DND-41 (cell line): ENCODE measurements around the gene SARM1.

Source experiments
- ATAC-seq: fragments of 200-7000 bp; cut with Tn5 transposase; 3 replicates; pipeline ENCODE4 v1.9.1; 2021; ENCODE audit warnings: low read depth; ENCODE audit not compliant: insufficient read depth
- DNase-seq: peaks from one replicate; pipeline ENCODE4 v3.0.0-alpha.2; 2020
- H2AFZ ChIP-seq: 2 replicates; pipeline ENCODE4 v1.6.0; 2012; ENCODE audit warnings: low read depth, low read length
- H3K27ac ChIP-seq: 2 replicates; pipeline ENCODE4 v1.5.1; 2012; ENCODE audit warnings: low read length, inconsistent platforms
- H3K27me3 ChIP-seq: fragments of 200-600 bp; sonication (generic); 2 replicates; pipeline ENCODE4 v1.6.0; 2012; ENCODE audit warnings: low read length, mild to moderate bottlenecking, inconsistent platforms; ENCODE audit not compliant: insufficient read depth, poor library complexity
- H3K36me3 ChIP-seq: 2 replicates; pipeline ENCODE4 v1.5.1; 2012; ENCODE audit warnings: low read length, inconsistent platforms; ENCODE audit not compliant: insufficient read depth
- H3K4me1 ChIP-seq: 2 replicates; pipeline ENCODE4 v1.5.1; 2012; ENCODE audit warnings: mild to moderate bottlenecking, low read length; ENCODE audit not compliant: insufficient read depth
- H3K4me2 ChIP-seq: 2 replicates; pipeline ENCODE4 v1.6.0; 2012; ENCODE audit warnings: mild to moderate bottlenecking, moderate library complexity, low read length, inconsistent platforms; ENCODE audit not compliant: insufficient read depth
- H3K4me3 ChIP-seq, 2 experiments: fragments of 200-600 bp in 1 of 2; shearing (Covaris generic) in 1 of 2; 2 replicates each; pipeline ENCODE4 v1.5.1; 2012 to 2016; ENCODE audit warnings: inconsistent platforms in 2 of 2, low read length in 2 of 2, mild to moderate bottlenecking in 2 of 2, low read depth in 1 of 2, moderate library complexity in 1 of 2
- H3K79me2 ChIP-seq: 2 replicates; pipeline ENCODE4 v1.6.0; 2012; ENCODE audit warnings: low read length, inconsistent platforms; ENCODE audit not compliant: insufficient read depth
- H3K9ac ChIP-seq: 2 replicates; pipeline ENCODE4 v1.6.0; 2012; ENCODE audit warnings: low read depth, mild to moderate bottlenecking, inconsistent platforms, low read length, moderate library complexity
- H3K9me3 ChIP-seq: 2 replicates; pipeline ENCODE4 v1.5.1; 2012; ENCODE audit warnings: low read length, moderate library complexity, mild to moderate bottlenecking, inconsistent platforms; ENCODE audit not compliant: insufficient read depth, severe bottlenecking
- H4K20me1 ChIP-seq: 2 replicates; pipeline ENCODE4 v1.6.0; 2012; ENCODE audit warnings: low read length; ENCODE audit not compliant: insufficient read depth
- CTCF ChIP-seq: IDR thresholded peaks from 2 replicates; pipeline ENCODE4 v1.5.1; 2012; ENCODE audit warnings: borderline replicate concordance, low read length, moderate library complexity, mild to moderate bottlenecking; ENCODE audit not compliant: poor library complexity, severe bottlenecking; ENCODE audit errors: extremely low read depth
- EZH2 ChIP-seq: IDR thresholded peaks from 3 replicates; pipeline ENCODE4 v1.6.1; 2012; ENCODE audit warnings: borderline replicate concordance, low read depth, mild to moderate bottlenecking, moderate library complexity, low read length, inconsistent platforms; ENCODE audit not compliant: severe bottlenecking

Gene SARM1

DNA sequence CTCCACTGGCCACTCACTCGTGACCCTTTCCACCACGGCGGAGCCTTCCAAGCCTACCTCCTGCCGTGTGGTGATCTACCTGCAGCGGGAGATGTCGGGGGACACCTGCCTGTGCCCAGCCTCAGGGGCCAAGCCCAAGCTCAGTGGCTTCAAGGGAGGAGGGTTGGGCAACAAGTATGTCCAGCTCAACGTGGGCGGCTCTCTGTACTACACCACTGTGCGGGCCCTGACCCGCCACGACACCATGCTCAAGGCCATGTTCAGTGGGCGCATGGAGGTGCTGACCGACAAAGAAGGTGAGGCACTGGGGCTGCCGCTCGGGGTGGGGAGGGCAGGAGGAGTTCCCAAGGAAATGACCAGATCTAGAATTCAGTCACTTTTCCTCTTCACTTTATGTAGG lies 32.1 kb upstream of the SARM1 start:
- peaks cover 26% of the 10 kb centered on the region for H3K4me1 ChIP-seq
- no peak overlapping the region for H3K27ac ChIP-seq
- ATAC-seq (no peak), DNase-seq (no peak)
- no peaks in the 10 kb centered on the region for H3K27me3 ChIP-seq
- no peak overlapping the region for H2AFZ ChIP-seq
- peaks cover 45% of the 10 kb centered on the region for H3K79me2 ChIP-seq
- no peak overlapping the region for H3K4me2 ChIP-seq
- peaks cover 38% of the 10 kb centered on the region for H3K36me3 ChIP-seq
- no peaks in the 10 kb centered on the region for H3K9me3 ChIP-seq
- no peak overlapping the region for H3K4me3 ChIP-seq
- no peak for TF ChIP-seq EZH2
- TF ChIP-seq CTCF: no peak
- H3K9ac ChIP-seq: no peak overlapping the region
- peaks cover 7% of the 10 kb centered on the region for H4K20me1 ChIP-seq

GRCh38 chr17:28340374-28340773 lies 31.1 kb upstream of the SARM1 start:
- H3K9me3 ChIP-seq: no peaks in the 10 kb centered on the region
- H3K4me3 ChIP-seq: no peak overlapping the region
- no peak for ATAC-seq
- H3K36me3 ChIP-seq: peaks cover 48% of the 10 kb centered on the region
- no peak overlapping the region for H2AFZ ChIP-seq
- peaks cover 37% of the 10 kb centered on the region for H3K79me2 ChIP-seq
- peaks cover 8% of the 10 kb centered on the region; the same call in 1 of the 2 replicates for H4K20me1 ChIP-seq
- no peak for TF ChIP-seq EZH2
- no peak for TF ChIP-seq CTCF
- H3K27ac ChIP-seq: no peak overlapping the region
- no peak overlapping the region for H3K9ac ChIP-seq
- H3K27me3 ChIP-seq: no peaks in the 10 kb centered on the region
- no peak for DNase-seq
- H3K4me2 ChIP-seq: no peak overlapping the region
- peaks cover 20% of the 10 kb centered on the region for H3K4me1 ChIP-seq

DNA sequence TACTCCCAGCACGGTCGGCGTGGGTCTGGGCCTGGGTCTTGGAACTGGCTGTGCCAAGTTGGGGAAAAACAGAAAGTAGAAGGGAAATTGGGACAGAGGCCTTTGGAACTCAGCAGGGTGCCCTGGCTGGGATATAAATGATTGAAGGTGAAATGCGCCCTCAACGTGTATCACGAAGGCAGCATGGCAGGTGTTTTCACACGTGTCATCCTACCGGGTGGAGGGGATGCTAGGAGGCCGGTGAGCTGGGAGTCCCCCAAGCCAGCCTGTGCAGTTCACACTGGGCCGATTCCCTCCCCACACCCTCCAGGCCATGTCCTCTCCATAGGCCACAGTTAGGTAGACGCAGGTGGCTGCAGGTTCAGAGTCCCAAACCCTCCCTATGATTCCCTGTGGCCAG lies 30.0 kb upstream of the SARM1 start:
- no peak for ATAC-seq
- Histone ChIP-seq H4K20me1 (peaks cover 14% of the 10 kb centered on the region; the same call in 1 of the 2 replicates), H3K36me3 (peaks cover 59% of the 10 kb centered on the region)

More for the DNA sequence above, 30.0 kb upstream of the SARM1 start:
- H3K27ac ChIP-seq: no peak overlapping the region
- H3K4me1 ChIP-seq: peaks cover 16% of the 10 kb centered on the region
- peaks cover 28% of the 10 kb centered on the region for H3K79me2 ChIP-seq
- no peak overlapping the region for H3K9ac ChIP-seq
- no peak overlapping the region for H3K4me3 ChIP-seq
- H3K9me3 ChIP-seq: no peaks in the 10 kb centered on the region
- TF ChIP-seq EZH2: no peak
- no peak for TF ChIP-seq CTCF
- H3K4me2 ChIP-seq: no peak overlapping the region
- DNase-seq: no peak
- H3K27me3 ChIP-seq: no peaks in the 10 kb centered on the region
- H2AFZ ChIP-seq: no peak overlapping the region
